GM12872 (cell line): ENCODE results near the gene HNRNPLL.

Source experiments
- TF ChIP-seq, protein P1 (sequence below): IDR thresholded peaks from 3 replicates; pipeline ENCODE4 v1.5.1; 2011; ENCODE audit warnings: low read depth, mild to moderate bottlenecking, low read length, moderate library complexity; ENCODE audit not compliant: insufficient read depth

The HNRNPLL gene

GRCh38 chr2:38568724-38569436 is 33.8 kb downstream of the HNRNPLL start:
- TF ChIP-seq, protein P1, sequence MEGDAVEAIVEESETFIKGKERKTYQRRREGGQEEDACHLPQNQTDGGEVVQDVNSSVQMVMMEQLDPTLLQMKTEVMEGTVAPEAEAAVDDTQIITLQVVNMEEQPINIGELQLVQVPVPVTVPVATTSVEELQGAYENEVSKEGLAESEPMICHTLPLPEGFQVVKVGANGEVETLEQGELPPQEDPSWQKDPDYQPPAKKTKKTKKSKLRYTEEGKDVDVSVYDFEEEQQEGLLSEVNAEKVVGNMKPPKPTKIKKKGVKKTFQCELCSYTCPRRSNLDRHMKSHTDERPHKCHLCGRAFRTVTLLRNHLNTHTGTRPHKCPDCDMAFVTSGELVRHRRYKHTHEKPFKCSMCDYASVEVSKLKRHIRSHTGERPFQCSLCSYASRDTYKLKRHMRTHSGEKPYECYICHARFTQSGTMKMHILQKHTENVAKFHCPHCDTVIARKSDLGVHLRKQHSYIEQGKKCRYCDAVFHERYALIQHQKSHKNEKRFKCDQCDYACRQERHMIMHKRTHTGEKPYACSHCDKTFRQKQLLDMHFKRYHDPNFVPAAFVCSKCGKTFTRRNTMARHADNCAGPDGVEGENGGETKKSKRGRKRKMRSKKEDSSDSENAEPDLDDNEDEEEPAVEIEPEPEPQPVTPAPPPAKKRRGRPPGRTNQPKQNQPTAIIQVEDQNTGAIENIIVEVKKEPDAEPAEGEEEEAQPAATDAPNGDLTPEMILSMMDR: no peak

DNA sequence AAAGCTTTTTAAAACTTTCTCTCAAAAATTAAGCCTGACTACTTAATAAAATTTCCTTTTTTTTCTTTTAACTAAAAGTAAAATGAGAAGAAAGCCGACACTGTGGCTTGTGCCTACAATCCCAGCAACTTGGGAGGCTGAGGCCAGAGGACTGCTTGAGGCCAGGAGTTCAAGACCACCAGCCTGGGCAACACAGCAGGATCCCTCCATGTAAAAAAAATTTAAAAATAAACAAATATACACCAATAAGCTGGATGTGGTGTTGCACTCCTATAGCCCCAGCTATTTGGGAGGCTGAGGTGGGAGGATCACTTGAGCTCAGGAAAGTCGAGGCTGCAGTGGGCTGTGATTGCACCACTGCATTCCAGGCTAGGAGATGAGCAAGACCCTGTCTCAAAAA is 37.4 kb downstream of the HNRNPLL start:
- TF ChIP-seq, protein P1: no peak

GRCh38 chr2:38561691-38562090 is 41.0 kb downstream of the HNRNPLL start:
- TF ChIP-seq, protein P1: no peak

DNA sequence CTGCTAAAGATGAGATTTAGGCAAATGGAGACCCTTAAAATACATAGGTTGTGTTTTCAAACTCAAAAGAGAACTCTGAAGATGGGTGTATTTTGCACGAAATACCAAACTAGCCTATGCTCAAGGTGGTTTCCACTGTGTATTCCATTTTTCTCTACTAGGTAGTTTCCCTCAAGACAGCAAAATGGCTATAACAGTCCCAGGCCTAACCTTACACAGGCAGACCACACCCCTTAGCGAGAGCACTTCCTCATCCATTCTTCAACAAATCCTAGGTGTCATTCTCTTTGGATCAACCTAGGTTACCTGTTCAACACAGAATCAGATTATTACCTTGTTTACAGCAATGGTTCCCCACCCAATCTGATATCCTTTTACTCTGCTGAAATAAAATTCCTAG is 42.6 kb downstream of the HNRNPLL start:
- TF ChIP-seq, protein P1: no peak

DNA sequence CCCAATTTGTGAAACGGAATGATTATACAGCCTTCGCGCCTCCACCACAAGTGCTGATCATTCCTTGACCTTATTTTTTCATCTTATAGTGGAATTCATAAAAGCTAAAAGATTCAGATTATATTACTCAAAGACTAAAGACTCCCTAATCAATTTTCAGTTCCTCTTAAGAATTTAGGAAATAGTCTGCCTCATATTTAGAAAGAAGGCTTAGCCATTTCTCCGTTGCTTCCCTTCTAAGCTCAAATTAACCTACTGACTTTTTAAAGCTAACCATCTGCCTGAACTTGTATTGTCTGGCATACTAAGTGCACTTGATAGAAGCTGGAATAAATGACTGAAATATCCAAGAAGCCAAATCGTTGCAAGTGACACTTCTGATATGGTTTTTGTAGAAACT is 44.7 kb downstream of the HNRNPLL start:
- TF ChIP-seq, protein P1: no peak

GRCh38 chr2:38557217-38557616 is 45.5 kb downstream of the HNRNPLL start:
- TF ChIP-seq, protein P1: no peak

GRCh38 chr2:38556006-38556801 is 46.5 kb downstream of the HNRNPLL start:
- TF ChIP-seq, protein P1: no peak
